Activated naive CD4-positive, alpha-beta T cell treated with anti-CD3 and anti-CD28 coated beads, Interleukin-2, amount 10 ng/mL, durations not matched to agents 7 days and 5 days (primary cell): ENCODE results near the gene SMOC1.

Experiments
- CTCF ChIA-PET: fragments of 350-600 bp; sonication (Branson Sonifier 250); formaldehyde crosslinking; loops from one replicate; lab custom pipeline; 2021; ENCODE audit warnings: antibody characterized with exemption; lab: Charles Lee
- DNase-seq: peaks from one replicate; pipeline ENCODE4 v3.0.0-alpha.2; 2020
- H3K27ac Mint-ChIP-seq: one replicate; pipeline ENCODE4 v1.8.0; 2021; ENCODE audit warnings: mild to moderate bottlenecking, moderate library complexity, mixed read lengths
- H3K27me3 Mint-ChIP-seq: one replicate; pipeline ENCODE4 v1.8.0; 2021; ENCODE audit warnings: mild to moderate bottlenecking, mixed read lengths
- H3K36me3 Mint-ChIP-seq: one replicate; pipeline ENCODE4 v1.8.0; 2021; ENCODE audit warnings: mixed read lengths
- H3K4me1 Mint-ChIP-seq: one replicate; pipeline ENCODE4 v1.8.0; 2021; ENCODE audit warnings: mixed read lengths
- H3K4me3 Mint-ChIP-seq: one replicate; pipeline ENCODE4 v1.8.0; 2021; ENCODE audit warnings: mild to moderate bottlenecking, moderate library complexity, mixed read lengths
- H3K9me3 Mint-ChIP-seq: one replicate; pipeline ENCODE4 v1.8.0; 2021; ENCODE audit warnings: mixed read lengths

SMOC1 gene

GRCh38 chr14:69852531-69853321 lies 26.5 kb upstream of the SMOC1 start:
- peaks cover 39% of the 10 kb centered on the region for H3K27me3 Mint-ChIP-seq
- no peaks in the 10 kb centered on the region for H3K4me1 Mint-ChIP-seq
- H3K9me3 Mint-ChIP-seq = no peaks in the 10 kb centered on the region
- no peak for DNase-seq
- H3K36me3 Mint-ChIP-seq = no peaks in the 10 kb centered on the region
- CTCF ChIA-PET = no interaction called here
- H3K4me3 Mint-ChIP-seq = no peak overlapping the region
- no peak overlapping the region for H3K27ac Mint-ChIP-seq

GRCh38 chr14:69853774-69854173 lies 25.4 kb upstream of the SMOC1 start:
- Mint-ChIP-seq H3K27ac (no peak overlapping the region), H3K36me3 (no peaks in the 10 kb centered on the region), H3K27me3 (peaks cover 35% of the 10 kb centered on the region), H3K4me3 (no peak overlapping the region), H3K9me3 (no peaks in the 10 kb centered on the region), H3K4me1 (no peaks in the 10 kb centered on the region)
- DNase-seq = no peak
- CTCF ChIA-PET = no interaction called here

- H3K27me3 Mint-ChIP-seq = peaks cover 36% of the 10 kb centered on the region
- no peaks in the 10 kb centered on the region for H3K4me1 Mint-ChIP-seq
- no peaks in the 10 kb centered on the region for H3K9me3 Mint-ChIP-seq
- no peak overlapping the region for H3K4me3 Mint-ChIP-seq
- DNase-seq = no peak
- CTCF ChIA-PET = no interaction called here
- no peak overlapping the region for H3K27ac Mint-ChIP-seq
- no peaks in the 10 kb centered on the region for H3K36me3 Mint-ChIP-seq
Measured at GRCh38 chr14:69854598-69854997, 24.6 kb upstream of the SMOC1 start.

- DNase-seq = no peak
- Mint-ChIP-seq H3K4me3 (no peak overlapping the region), H3K4me1 (no peaks in the 10 kb centered on the region), H3K27me3 (peaks cover 36% of the 10 kb centered on the region), H3K36me3 (no peaks in the 10 kb centered on the region), H3K9me3 (no peaks in the 10 kb centered on the region), H3K27ac (no peak overlapping the region)
- CTCF ChIA-PET = no interaction called here
Measured at GRCh38 chr14:69855180-69855832, 23.9 kb upstream of the SMOC1 start.

- H3K4me3 Mint-ChIP-seq = no peak overlapping the region
- DNase-seq = no peak
- H3K4me1 Mint-ChIP-seq = no peaks in the 10 kb centered on the region
- no peaks in the 10 kb centered on the region for H3K36me3 Mint-ChIP-seq
- H3K9me3 Mint-ChIP-seq = no peaks in the 10 kb centered on the region
- H3K27ac Mint-ChIP-seq = no peak overlapping the region
- CTCF ChIA-PET = no interaction called here
- peaks cover 26% of the 10 kb centered on the region for H3K27me3 Mint-ChIP-seq
Measured at GRCh38 chr14:69858801-69859200, 20.4 kb upstream of the SMOC1 start.

GRCh38 chr14:69859591-69859990 lies 19.6 kb upstream of the SMOC1 start:
- no peaks in the 10 kb centered on the region for H3K36me3 Mint-ChIP-seq
- no peak overlapping the region for H3K27ac Mint-ChIP-seq
- no peak overlapping the region for H3K4me3 Mint-ChIP-seq
- no peak for DNase-seq
- no peaks in the 10 kb centered on the region for H3K4me1 Mint-ChIP-seq
- H3K9me3 Mint-ChIP-seq = no peaks in the 10 kb centered on the region
- CTCF ChIA-PET = no interaction called here
- peaks cover 28% of the 10 kb centered on the region for H3K27me3 Mint-ChIP-seq

- CTCF ChIA-PET = no interaction called here
- Mint-ChIP-seq H3K27ac (no peak overlapping the region), H3K4me3 (no peak overlapping the region), H3K27me3 (peaks cover 32% of the 10 kb centered on the region), H3K9me3 (no peaks in the 10 kb centered on the region), H3K4me1 (no peaks in the 10 kb centered on the region), H3K36me3 (no peaks in the 10 kb centered on the region)
- DNase-seq = no peak
Measured at GRCh38 chr14:69860221-69860620, 19.0 kb upstream of the SMOC1 start.

- H3K27ac Mint-ChIP-seq = no peak overlapping the region
- H3K36me3 Mint-ChIP-seq = no peaks in the 10 kb centered on the region
- H3K27me3 Mint-ChIP-seq = peaks cover 32% of the 10 kb centered on the region
- H3K4me3 Mint-ChIP-seq = no peak overlapping the region
- no peaks in the 10 kb centered on the region for H3K4me1 Mint-ChIP-seq
- CTCF ChIA-PET = no interaction called here
- no peaks in the 10 kb centered on the region for H3K9me3 Mint-ChIP-seq
- no peak for DNase-seq
Measured at GRCh38 chr14:69861025-69861569, 18.1 kb upstream of the SMOC1 start.

- no peaks in the 10 kb centered on the region for H3K36me3 Mint-ChIP-seq
- no peaks in the 10 kb centered on the region for H3K4me1 Mint-ChIP-seq
- H3K27me3 Mint-ChIP-seq = peaks cover 35% of the 10 kb centered on the region
- no peak for DNase-seq
- no peak overlapping the region for H3K4me3 Mint-ChIP-seq
- no peak overlapping the region for H3K27ac Mint-ChIP-seq
- no peaks in the 10 kb centered on the region for H3K9me3 Mint-ChIP-seq
- CTCF ChIA-PET = no interaction called here
Measured at GRCh38 chr14:69863083-69863482, 16.1 kb upstream of the SMOC1 start.

GRCh38 chr14:69865701-69866365 lies 13.4 kb upstream of the SMOC1 start:
- Mint-ChIP-seq H3K9me3 (no peaks in the 10 kb centered on the region), H3K4me1 (no peaks in the 10 kb centered on the region), H3K27ac (no peak overlapping the region), H3K27me3 (peaks cover 30% of the 10 kb centered on the region), H3K4me3 (no peak overlapping the region), H3K36me3 (no peaks in the 10 kb centered on the region)
- CTCF ChIA-PET = interaction anchor here (0.7 to 1.1 kb wide), 3 partner anchors 12 to 162 kb away, joined by 3 read pairs; no protein-coding TSS in a partner anchor
- DNase-seq = no peak

- no peaks in the 10 kb centered on the region for H3K36me3 Mint-ChIP-seq
Measured at GRCh38 chr14:69868363-69868963, 10.8 kb upstream of the SMOC1 start.

GRCh38 chr14:69870613-69871012 lies 8.6 kb upstream of the SMOC1 start:
- H3K9me3 Mint-ChIP-seq = no peaks in the 10 kb centered on the region
- no peak overlapping the region for H3K27ac Mint-ChIP-seq
- H3K4me1 Mint-ChIP-seq = no peaks in the 10 kb centered on the region
- peaks cover 15% of the 10 kb centered on the region for H3K27me3 Mint-ChIP-seq
- CTCF ChIA-PET = interaction anchor here (1.5 kb wide), 1 partner anchor 158 kb away, joined by 3 read pairs; no protein-coding TSS in a partner anchor
- no peak overlapping the region for H3K4me3 Mint-ChIP-seq
- DNase-seq = no peak
- no peaks in the 10 kb centered on the region for H3K36me3 Mint-ChIP-seq

More at GRCh38 chr14:69868363-69868963, 10.8 kb upstream of the SMOC1 start:
- H3K4me1 Mint-ChIP-seq = no peaks in the 10 kb centered on the region
- no peak overlapping the region for H3K27ac Mint-ChIP-seq
- H3K27me3 Mint-ChIP-seq = peaks cover 23% of the 10 kb centered on the region
- CTCF ChIA-PET = no interaction called here
- no peak for DNase-seq
- no peaks in the 10 kb centered on the region for H3K9me3 Mint-ChIP-seq
- H3K4me3 Mint-ChIP-seq = no peak overlapping the region

- Mint-ChIP-seq H3K9me3 (no peaks in the 10 kb centered on the region), H3K36me3 (no peaks in the 10 kb centered on the region), H3K4me3 (no peak overlapping the region), H3K4me1 (no peaks in the 10 kb centered on the region), H3K27ac (no peak overlapping the region), H3K27me3 (peaks cover 33% of the 10 kb centered on the region)
- CTCF ChIA-PET = interaction anchor here (1.4 kb wide), 2 partner anchors 154 to 200 kb away, joined by 3 to 6 read pairs; no protein-coding TSS in a partner anchor
- no peak for DNase-seq
Measured at GRCh38 chr14:69873877-69874780, 5.1 kb upstream of the SMOC1 start.
